ENCODE results near the gene C1orf232. TPM values are rescaled to one million over a fixed set of nuclear protein-coding genes. Genes with fewer than 3 reads are reported as not detected.

Gene C1orf232
- total and polyA plus RNA-seq, 9 of the 15 experiments (the other 6 are each of a cell fraction or from before 2014, with no cell fraction given), result not detected

GRCh38 chr1:26190373-26190987, 21.7 kb upstream of the C1orf232 start, which contains the start of gene CATSPER4:
Gene CATSPER4, plus strand, starts transcription at chr1:26190602. Its CDS starts 26 bp downstream, at chr1:26190628.
- Histone ChIP-seq H3K79me2 (ENCODE audit: control insufficient read depth, insufficient read depth, low read length) (no peaks in the 10 kb centered on the region), H4K20me1 (replicated peaks; ENCODE audit: control insufficient read depth, insufficient read depth, low read length) (0 out of 2 replicates have a peak, but pooled peaks cover 6% of the 10 kb centered on the region), H3K9me1 (ENCODE audit: control insufficient read depth, insufficient read depth, low read length) (no peaks in the 10 kb centered on the region), H3K27ac (ENCODE audit: extremely low read depth, low read depth, low read length) (no peak within 1 kb of the TSS), H3K4me3 (no peak within 1 kb of the TSS), H3K27me3 (ENCODE audit: control insufficient read depth in 2 of 2, insufficient read depth in 2 of 2, low read length in 2 of 2) (no peaks in the 10 kb centered on the region), H3K4me1 (replicated peaks in 1 of 2; ENCODE audit: control insufficient read depth in 2 of 2, insufficient read depth in 2 of 2, low read length in 2 of 2) (peaks cover 0 to 23% of the 10 kb centered on the region in 2 experiments; a peak in 2 of 5 replicates), H3K9me3 (replicated peaks; ENCODE audit: control insufficient read depth, insufficient read depth, low read depth, low read length) (no peaks in the 10 kb centered on the region), H2AFZ (ENCODE audit: low read depth, low read length) (peak within 1 kb of the TSS; percentile 75), H3K36me3 (ENCODE audit: control insufficient read depth, insufficient read depth, low read length) (no peaks in the 10 kb centered on the region), H3K4me2 (ENCODE audit: insufficient read depth, low read length) (no peak within 1 kb of the TSS), H3K9ac (ENCODE audit: insufficient read depth in 1 of 2, low read depth in 2 of 2, low read length in 2 of 2) (peak within 1 kb of the TSS in 1 of 2 experiments; percentile 56; a peak in 1 of 4 replicates)
- FAIRE-seq, result peak; percentile 76
- intact Hi-C loops (cut with micrococcal nuclease) (loop anchor here (1.0 kb wide), 4 partner anchors 43 to 201 kb away; no protein-coding TSS in a partner anchor), in situ Hi-C loops (cut with MboI) (no loop called here)
- peak; percentile 73 to 75 (median 74) for DNase-seq (ENCODE audit: extremely low read depth in 1 of 4, low spot score in 3 of 4)
- 45% methylated on average over 15 of the region's 16 CpGs for WGBS (ENCODE audit: insufficient coverage, low coverage, missing lambda C conversion rate)
- BruUV-seq (replicated peaks), result no TSS peak
- ChIA-PET CTCF (ENCODE audit: low intra/inter-chr PET ratio) (interaction anchor here (0.7 to 1.6 kb wide), 4 partner anchors 44 to 201 kb away, joined by 3 to 4 read pairs (median 4); partner anchors contain the start of gene CEP85), POLR2A (interaction anchor here (0.6 to 1.4 kb wide), 5 partner anchors 9 to 25 kb away, joined by 3 to 8 read pairs (median 3); partner anchors contain the start of gene ZNF593)
- ATAC-seq, result peak; percentile 87
- TF ChIP-seq CTCF (IDR thresholded peaks at IDR 0.05 in 2 of 3, conservative IDR thresholded peaks at IDR 0.05 in 1 of 3; ENCODE audit: insufficient read depth in 2 of 3, low read depth in 1 of 3, low read length in 3 of 3) (peak; percentile 68 to 82 (median 74)), MAZ (CRISPR knock-in tag; conservative IDR thresholded peaks at IDR 0.05 in 1 of 2, IDR thresholded peaks at IDR 0.05 in 1 of 2) (peak in 1 of 2 experiments; percentile 47; a peak in 2 of 4 replicates), ZNF584 (CRISPR knock-in tag; IDR thresholded peaks at IDR 0.05; ENCODE audit: low read depth) (no peak), ZNF75A (CRISPR knock-in tag; IDR thresholded peaks at IDR 0.05) (no peak), SMC3 (conservative IDR thresholded peaks at IDR 0.05; ENCODE audit: insufficient read depth, low read depth, low read length) (peak; percentile 56)
- TF ChIP-seq, protein P1, sequence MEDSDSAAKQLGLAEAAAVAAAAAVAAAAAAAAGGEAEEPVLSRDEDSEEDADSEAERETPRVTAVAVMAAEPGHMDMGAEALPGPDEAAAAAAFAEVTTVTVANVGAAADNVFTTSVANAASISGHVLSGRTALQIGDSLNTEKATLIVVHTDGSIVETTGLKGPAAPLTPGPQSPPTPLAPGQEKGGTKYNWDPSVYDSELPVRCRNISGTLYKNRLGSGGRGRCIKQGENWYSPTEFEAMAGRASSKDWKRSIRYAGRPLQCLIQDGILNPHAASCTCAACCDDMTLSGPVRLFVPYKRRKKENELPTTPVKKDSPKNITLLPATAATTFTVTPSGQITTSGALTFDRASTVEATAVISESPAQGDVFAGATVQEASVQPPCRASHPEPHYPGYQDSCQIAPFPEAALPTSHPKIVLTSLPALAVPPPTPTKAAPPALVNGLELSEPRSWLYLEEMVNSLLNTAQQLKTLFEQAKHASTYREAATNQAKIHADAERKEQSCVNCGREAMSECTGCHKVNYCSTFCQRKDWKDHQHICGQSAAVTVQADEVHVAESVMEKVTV (CRISPR knock-in tag; IDR thresholded peaks at IDR 0.05), result 0 out of 2 replicates have a peak, but pooled peaks have one; percentile 10
- TF ChIP-seq, protein P2, sequence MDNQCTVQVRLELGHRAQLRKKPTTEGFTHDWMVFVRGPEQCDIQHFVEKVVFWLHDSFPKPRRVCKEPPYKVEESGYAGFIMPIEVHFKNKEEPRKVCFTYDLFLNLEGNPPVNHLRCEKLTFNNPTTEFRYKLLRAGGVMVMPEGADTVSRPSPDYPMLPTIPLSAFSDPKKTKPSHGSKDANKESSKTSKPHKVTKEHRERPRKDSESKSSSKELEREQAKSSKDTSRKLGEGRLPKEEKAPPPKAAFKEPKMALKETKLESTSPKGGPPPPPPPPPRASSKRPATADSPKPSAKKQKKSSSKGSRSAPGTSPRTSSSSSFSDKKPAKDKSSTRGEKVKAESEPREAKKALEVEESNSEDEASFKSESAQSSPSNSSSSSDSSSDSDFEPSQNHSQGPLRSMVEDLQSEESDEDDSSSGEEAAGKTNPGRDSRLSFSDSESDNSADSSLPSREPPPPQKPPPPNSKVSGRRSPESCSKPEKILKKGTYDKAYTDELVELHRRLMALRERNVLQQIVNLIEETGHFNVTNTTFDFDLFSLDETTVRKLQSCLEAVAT (IDR thresholded peaks at IDR 0.05), result 0 out of 4 replicates have a peak, but pooled peaks of 1 of the 2 experiments have one; percentile 48
- TF ChIP-seq, protein P3, sequence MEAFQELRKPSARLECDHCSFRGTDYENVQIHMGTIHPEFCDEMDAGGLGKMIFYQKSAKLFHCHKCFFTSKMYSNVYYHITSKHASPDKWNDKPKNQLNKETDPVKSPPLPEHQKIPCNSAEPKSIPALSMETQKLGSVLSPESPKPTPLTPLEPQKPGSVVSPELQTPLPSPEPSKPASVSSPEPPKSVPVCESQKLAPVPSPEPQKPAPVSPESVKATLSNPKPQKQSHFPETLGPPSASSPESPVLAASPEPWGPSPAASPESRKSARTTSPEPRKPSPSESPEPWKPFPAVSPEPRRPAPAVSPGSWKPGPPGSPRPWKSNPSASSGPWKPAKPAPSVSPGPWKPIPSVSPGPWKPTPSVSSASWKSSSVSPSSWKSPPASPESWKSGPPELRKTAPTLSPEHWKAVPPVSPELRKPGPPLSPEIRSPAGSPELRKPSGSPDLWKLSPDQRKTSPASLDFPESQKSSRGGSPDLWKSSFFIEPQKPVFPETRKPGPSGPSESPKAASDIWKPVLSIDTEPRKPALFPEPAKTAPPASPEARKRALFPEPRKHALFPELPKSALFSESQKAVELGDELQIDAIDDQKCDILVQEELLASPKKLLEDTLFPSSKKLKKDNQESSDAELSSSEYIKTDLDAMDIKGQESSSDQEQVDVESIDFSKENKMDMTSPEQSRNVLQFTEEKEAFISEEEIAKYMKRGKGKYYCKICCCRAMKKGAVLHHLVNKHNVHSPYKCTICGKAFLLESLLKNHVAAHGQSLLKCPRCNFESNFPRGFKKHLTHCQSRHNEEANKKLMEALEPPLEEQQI (IDR thresholded peaks at IDR 0.05), result no peak
- TF ChIP-seq, protein P4, sequence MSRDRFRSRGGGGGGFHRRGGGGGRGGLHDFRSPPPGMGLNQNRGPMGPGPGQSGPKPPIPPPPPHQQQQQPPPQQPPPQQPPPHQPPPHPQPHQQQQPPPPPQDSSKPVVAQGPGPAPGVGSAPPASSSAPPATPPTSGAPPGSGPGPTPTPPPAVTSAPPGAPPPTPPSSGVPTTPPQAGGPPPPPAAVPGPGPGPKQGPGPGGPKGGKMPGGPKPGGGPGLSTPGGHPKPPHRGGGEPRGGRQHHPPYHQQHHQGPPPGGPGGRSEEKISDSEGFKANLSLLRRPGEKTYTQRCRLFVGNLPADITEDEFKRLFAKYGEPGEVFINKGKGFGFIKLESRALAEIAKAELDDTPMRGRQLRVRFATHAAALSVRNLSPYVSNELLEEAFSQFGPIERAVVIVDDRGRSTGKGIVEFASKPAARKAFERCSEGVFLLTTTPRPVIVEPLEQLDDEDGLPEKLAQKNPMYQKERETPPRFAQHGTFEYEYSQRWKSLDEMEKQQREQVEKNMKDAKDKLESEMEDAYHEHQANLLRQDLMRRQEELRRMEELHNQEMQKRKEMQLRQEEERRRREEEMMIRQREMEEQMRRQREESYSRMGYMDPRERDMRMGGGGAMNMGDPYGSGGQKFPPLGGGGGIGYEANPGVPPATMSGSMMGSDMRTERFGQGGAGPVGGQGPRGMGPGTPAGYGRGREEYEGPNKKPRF (IDR thresholded peaks at IDR 0.05; ENCODE audit: low read depth, low read length), result no peak
